ENCODE measurements around the gene CGB5. TPM values are rescaled to one million over a fixed set of nuclear protein-coding genes. Genes with fewer than 3 reads are reported as not detected.
"Not testable (repeated sequence)": the region's sequence is repeated elsewhere in the genome, so short reads cannot be mapped to it uniquely, and the experiment has no call there.

CGB5 gene
- not detected for total RNA-seq (2021; ENCODE audit: unreplicated experiment)
- not detected for polyA plus RNA-seq (2012; ENCODE audit: insufficient read length)
- Bru-seq, nascent RNA = not detected
- BruChase-seq, experiment 1, labeled RNA remaining after a 2-hour chase = not detected
- BruChase-seq, experiment 2, labeled RNA remaining after a 6-hour chase = not detected
- long read RNA-seq = 0 reads

GRCh38 chr19:49043548-49043947 is at the start of gene CGB5:
Gene CGB5 (plus strand): TSS chr19:49043848. CDS start chr19:49044210, 362 bp downstream.
- CTCF ChIA-PET; in situ Hi-C loops (cut with HindIII; ENCODE audit: low pct_unique_long_range_greater_than_20kb, low sequenced_read_pairs): not testable (repeated sequence)

GRCh38 chr19:48994035-48994386 is 49.6 kb upstream of the CGB5 start:
- DNase-seq (ENCODE audit: low read depth, low spot score) = no peak
- Histone ChIP-seq H3K4me3 (ENCODE audit: low read depth in 2 of 2, low read length in 2 of 2) (peak overlapping the region; percentile 79 to 96), H3K27ac (ENCODE audit: low read length) (peak overlapping the region; percentile 95), H3K9me3 (ENCODE audit: control insufficient read depth, insufficient read depth, low read depth, low read length) (no peaks in the 10 kb centered on the region), H3K4me1 (ENCODE audit: control insufficient read depth, insufficient read depth, low read length) (no peaks in the 10 kb centered on the region), H3K36me3 (ENCODE audit: control insufficient read depth, insufficient read depth, low read length) (peaks cover 8% of the 10 kb centered on the region; the same call in 1 of the 2 replicates), H3K27me3 (ENCODE audit: control insufficient read depth, insufficient read depth, low read length) (no peaks in the 10 kb centered on the region)
- ChIA-PET POLR2A (interaction anchor here (0.6 kb wide), 4 partner anchors 28 to 355 kb away, joined by 3 to 7 read pairs (median 5); no protein-coding TSS in a partner anchor), CTCF (interaction anchor here (0.9 to 1.5 kb wide), 2 partner anchors 17 to 24 kb away, joined by 4 to 11 read pairs; no protein-coding TSS in a partner anchor)
- intact Hi-C loops (cut with micrococcal nuclease; ENCODE audit: unreplicated experiment) (no loop called here), in situ Hi-C loops (cut with HindIII; ENCODE audit: low pct_unique_long_range_greater_than_20kb, low sequenced_read_pairs) (no loop called here)
- ATAC-seq = no peak
- no TSS peak for BruUV-seq (replicated peaks)
- TF ChIP-seq POLR2AphosphoS5 (IDR thresholded peaks at IDR 0.05; ENCODE audit: low read depth, low read length) = no peak
- TF ChIP-seq SIN3A (IDR thresholded peaks at IDR 0.05; ENCODE audit: borderline replicate concordance, insufficient read depth, low read depth, low read length) = no peak
- no peak for TF ChIP-seq CTCF (IDR thresholded peaks at IDR 0.05)

More at GRCh38 chr19:49043548-49043947, at the start of gene CGB5:
- H3K9me3 ChIP-seq (ENCODE audit: control insufficient read depth, insufficient read depth, low read depth, low read length); BruUV-seq (replicated peaks); H3K4me1 ChIP-seq (ENCODE audit: control insufficient read depth, insufficient read depth, low read length); H3K4me3 ChIP-seq (ENCODE audit: low read depth in 2 of 2, low read length in 2 of 2); intact Hi-C loops (cut with micrococcal nuclease; ENCODE audit: unreplicated experiment); ATAC-seq; H3K27ac ChIP-seq (ENCODE audit: low read length); H3K27me3 ChIP-seq (ENCODE audit: control insufficient read depth, insufficient read depth, low read length); H3K36me3 ChIP-seq (ENCODE audit: control insufficient read depth, insufficient read depth, low read length); POLR2A ChIA-PET; DNase-seq (ENCODE audit: low read depth, low spot score): not testable (repeated sequence)

- no peak for TF ChIP-seq TCF7L2 (IDR thresholded peaks at IDR 0.05; ENCODE audit: low read depth, low read length)
- peak; percentile 73 for TF ChIP-seq CTCF (IDR thresholded peaks at IDR 0.05)
- Histone ChIP-seq H3K36me3 (ENCODE audit: control insufficient read depth, insufficient read depth, low read length) (peaks cover 4% of the 10 kb centered on the region), H3K9me3 (ENCODE audit: control insufficient read depth, insufficient read depth, low read depth, low read length) (no peaks in the 10 kb centered on the region), H3K27ac (ENCODE audit: low read length) (no peak overlapping the region), H3K27me3 (ENCODE audit: control insufficient read depth, insufficient read depth, low read length) (no peaks in the 10 kb centered on the region), H3K4me3 (ENCODE audit: low read depth in 2 of 2, low read length in 2 of 2) (no peak overlapping the region), H3K4me1 (ENCODE audit: control insufficient read depth, insufficient read depth, low read length) (no peaks in the 10 kb centered on the region)
- intact Hi-C loops (cut with micrococcal nuclease; ENCODE audit: unreplicated experiment) (no loop called here), in situ Hi-C loops (cut with HindIII; ENCODE audit: low pct_unique_long_range_greater_than_20kb, low sequenced_read_pairs) (no loop called here)
- no TSS peak for BruUV-seq (replicated peaks)
- DNase-seq (ENCODE audit: low read depth, low spot score) = no peak
- ATAC-seq = no peak
- ChIA-PET CTCF (interaction anchor here (0.6 to 0.7 kb wide), 4 partner anchors 14 to 197 kb away, joined by 3 to 9 read pairs (median 4); partner anchors contain the start of gene CGB7), POLR2A (interaction anchor here (0.7 kb wide), 1 partner anchor 275 kb away, joined by 8 read pairs; no protein-coding TSS in a partner anchor)
Observed at GRCh38 chr19:48997972-48998371, 45.7 kb upstream of the CGB5 start.

All from Panc1 (cell line).